Neural cell (in vitro differentiated cells): ENCODE measurements around the gene CDH4. TPM values are rescaled to one million over a fixed set of nuclear protein-coding genes. Genes with fewer than 3 reads are reported as not detected.

ENCODE experiments used
- H2AFZ ChIP-seq: fragments of 200-600, 300-800 bp; sonication (generic), shearing (Covaris generic); 2 replicates; pipeline ENCODE4 v1.6.0; 2014; ENCODE audit warnings: low read depth, mild to moderate bottlenecking, antibody characterized with exemption, low read length, moderate library complexity
- H3F3A ChIP-seq: fragments of 200-600 bp; shearing (Covaris generic); 2 replicates; pipeline ENCODE4 v1.6.1; 2016; ENCODE audit warnings: mild to moderate bottlenecking, moderate library complexity, mixed read lengths, antibody characterized with exemption, low read length; ENCODE audit not compliant: insufficient read depth, poor library complexity, severe bottlenecking
- H3K27ac ChIP-seq: fragments of 200-600, 300-800 bp; sonication (generic), shearing (Covaris generic); 2 replicates; pipeline ENCODE4 v1.5.1; 2014; ENCODE audit warnings: mild to moderate bottlenecking, low read length, moderate library complexity
- H3K27me3 ChIP-seq: fragments of 300-800, 200-600 bp; sonication (generic), shearing (Covaris generic); 2 replicates; pipeline ENCODE4 v1.6.0; 2014; ENCODE audit warnings: mild to moderate bottlenecking, low read depth, low read length, moderate library complexity; ENCODE audit not compliant: insufficient read depth
- H3K36me3 ChIP-seq: fragments of 300-800, 200-600 bp; sonication (generic), shearing (Covaris generic); 2 replicates; pipeline ENCODE4 v1.5.1; 2014; ENCODE audit warnings: mild to moderate bottlenecking, antibody characterized with exemption, low read length, moderate library complexity; ENCODE audit not compliant: insufficient read depth
- H3K4me2 ChIP-seq: fragments of 300-800, 200-600 bp; sonication (generic), shearing (Covaris generic); 2 replicates; pipeline ENCODE4 v1.6.0; 2014; ENCODE audit warnings: mild to moderate bottlenecking, low read length
- H3K4me3 ChIP-seq: fragments of 300-800, 200-600 bp; sonication (generic), shearing (Covaris generic); 2 replicates; pipeline ENCODE4 v1.5.1; 2014; ENCODE audit warnings: mild to moderate bottlenecking, low read length, moderate library complexity
- H3K79me2 ChIP-seq: fragments of 200-600 bp; shearing (Covaris generic); replicated peaks from 2 replicates; pipeline ENCODE4 v1.6.0; 2014; ENCODE audit warnings: mild to moderate bottlenecking, low read length, moderate library complexity; ENCODE audit not compliant: insufficient read depth
- H3K9ac ChIP-seq: fragments of 300-800, 200-600 bp; sonication (generic), shearing (Covaris generic); 2 replicates; pipeline ENCODE4 v1.6.1; 2016; ENCODE audit warnings: mild to moderate bottlenecking, low read length, mixed read lengths
- H3K9me2 ChIP-seq: fragments of 200-600 bp; shearing (Covaris generic); 2 replicates; pipeline ENCODE4 v1.6.1; 2016; ENCODE audit warnings: mild to moderate bottlenecking, low read length, mixed read lengths; ENCODE audit not compliant: insufficient read depth
- H3K9me3 ChIP-seq: fragments of 200-600, 300-800 bp; sonication (generic), shearing (Covaris generic); 2 replicates; pipeline ENCODE4 v1.6.1; 2016; ENCODE audit warnings: mild to moderate bottlenecking, mixed run types, low read length, moderate library complexity, mixed read lengths
- H4K20me1 ChIP-seq: fragments of 200-600 bp; shearing (Covaris generic); 2 replicates; pipeline ENCODE4 v1.6.1; 2016; ENCODE audit warnings: mild to moderate bottlenecking, mixed run types; ENCODE audit not compliant: insufficient read depth
- EP300 ChIP-seq: fragments of 450-650 bp; conservative IDR thresholded peaks from 2 replicates; pipeline ENCODE4 v1.6.1; 2014; ENCODE audit warnings: antibody characterized with exemption, mild to moderate bottlenecking, moderate library complexity; ENCODE audit not compliant: poor library complexity, severe bottlenecking
- EZH2 ChIP-seq: fragments of 200-600, 300-800 bp; shearing (Covaris generic), sonication (generic); IDR thresholded peaks from 2 replicates; pipeline ENCODE4 v1.6.1; 2014; ENCODE audit warnings: antibody characterized with exemption, low read length, borderline replicate concordance, mild to moderate bottlenecking; ENCODE audit not compliant: insufficient read depth, poor library complexity, severe bottlenecking
- MXI1 ChIP-seq: fragments of 450-650 bp; conservative IDR thresholded peaks from 2 replicates; pipeline ENCODE4 v1.6.1; 2014; ENCODE audit warnings: antibody characterized with exemption, mild to moderate bottlenecking; ENCODE audit not compliant: poor library complexity, severe bottlenecking
- POLR2AphosphoS5 ChIP-seq: IDR thresholded peaks from 2 replicates; pipeline ENCODE4 v1.6.1; 2012
- RAD21 ChIP-seq: fragments of 450-650 bp; conservative IDR thresholded peaks from 2 replicates; pipeline ENCODE4 v1.6.1; 2014; ENCODE audit warnings: antibody characterized with exemption, mild to moderate bottlenecking, moderate library complexity
- REST ChIP-seq: IDR thresholded peaks from 2 replicates; pipeline ENCODE4 v1.6.1; 2012; ENCODE audit warnings: borderline replicate concordance
- SMC3 ChIP-seq: fragments of 450-650 bp; conservative IDR thresholded peaks from 2 replicates; pipeline ENCODE4 v1.6.1; 2014; ENCODE audit warnings: antibody characterized with exemption, mild to moderate bottlenecking, moderate library complexity; ENCODE audit not compliant: poor library complexity
- TAF1 ChIP-seq: IDR thresholded peaks from 2 replicates; pipeline ENCODE4 v1.6.1; 2012; ENCODE audit warnings: low read depth
- polyA plus RNA-seq: library from polyadenylated mRNA; depleted of rRNA; stranded (reverse); fragments of >200 nt; gene quantifications from 2 replicates; pipeline ENCODE4 v1.2.3, GENCODE V29; 2014
- TF ChIP-seq, protein P1 (sequence below): fragments of 450-650 bp; IDR thresholded peaks from 2 replicates; pipeline ENCODE4 v1.5.1; 2014; ENCODE audit warnings: antibody characterized with exemption, mild to moderate bottlenecking, moderate library complexity; ENCODE audit not compliant: poor library complexity, severe bottlenecking

CDH4 gene
- polyA plus RNA-seq, 1 donor from 2014 or later = 24.6 TPM

GRCh38 chr20:61636531-61637116, 384.6 kb downstream of the CDH4 start:
- no peak overlapping the region for H3K27ac ChIP-seq
- no peaks in the 10 kb centered on the region for H4K20me1 ChIP-seq
- H3K9ac ChIP-seq = no peak overlapping the region
- no peaks in the 10 kb centered on the region for H3F3A ChIP-seq
- H3K36me3 ChIP-seq = no peaks in the 10 kb centered on the region
- no peaks in the 10 kb centered on the region for H3K79me2 ChIP-seq
- no peak overlapping the region for H3K4me2 ChIP-seq
- no peaks in the 10 kb centered on the region for H3K9me2 ChIP-seq
- H2AFZ ChIP-seq = no peak overlapping the region
- no peak overlapping the region for H3K4me3 ChIP-seq
- H3K27me3 ChIP-seq = no peaks in the 10 kb centered on the region
- TF ChIP-seq EP300 (no peak), MXI1 (no peak), POLR2AphosphoS5 (no peak), TAF1 (no peak), SMC3 (no peak), RAD21 (no peak), EZH2 (no peak), REST (no peak)
- TF ChIP-seq, protein P1, sequence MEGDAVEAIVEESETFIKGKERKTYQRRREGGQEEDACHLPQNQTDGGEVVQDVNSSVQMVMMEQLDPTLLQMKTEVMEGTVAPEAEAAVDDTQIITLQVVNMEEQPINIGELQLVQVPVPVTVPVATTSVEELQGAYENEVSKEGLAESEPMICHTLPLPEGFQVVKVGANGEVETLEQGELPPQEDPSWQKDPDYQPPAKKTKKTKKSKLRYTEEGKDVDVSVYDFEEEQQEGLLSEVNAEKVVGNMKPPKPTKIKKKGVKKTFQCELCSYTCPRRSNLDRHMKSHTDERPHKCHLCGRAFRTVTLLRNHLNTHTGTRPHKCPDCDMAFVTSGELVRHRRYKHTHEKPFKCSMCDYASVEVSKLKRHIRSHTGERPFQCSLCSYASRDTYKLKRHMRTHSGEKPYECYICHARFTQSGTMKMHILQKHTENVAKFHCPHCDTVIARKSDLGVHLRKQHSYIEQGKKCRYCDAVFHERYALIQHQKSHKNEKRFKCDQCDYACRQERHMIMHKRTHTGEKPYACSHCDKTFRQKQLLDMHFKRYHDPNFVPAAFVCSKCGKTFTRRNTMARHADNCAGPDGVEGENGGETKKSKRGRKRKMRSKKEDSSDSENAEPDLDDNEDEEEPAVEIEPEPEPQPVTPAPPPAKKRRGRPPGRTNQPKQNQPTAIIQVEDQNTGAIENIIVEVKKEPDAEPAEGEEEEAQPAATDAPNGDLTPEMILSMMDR = no peak
- no peaks in the 10 kb centered on the region for H3K9me3 ChIP-seq

DNA sequence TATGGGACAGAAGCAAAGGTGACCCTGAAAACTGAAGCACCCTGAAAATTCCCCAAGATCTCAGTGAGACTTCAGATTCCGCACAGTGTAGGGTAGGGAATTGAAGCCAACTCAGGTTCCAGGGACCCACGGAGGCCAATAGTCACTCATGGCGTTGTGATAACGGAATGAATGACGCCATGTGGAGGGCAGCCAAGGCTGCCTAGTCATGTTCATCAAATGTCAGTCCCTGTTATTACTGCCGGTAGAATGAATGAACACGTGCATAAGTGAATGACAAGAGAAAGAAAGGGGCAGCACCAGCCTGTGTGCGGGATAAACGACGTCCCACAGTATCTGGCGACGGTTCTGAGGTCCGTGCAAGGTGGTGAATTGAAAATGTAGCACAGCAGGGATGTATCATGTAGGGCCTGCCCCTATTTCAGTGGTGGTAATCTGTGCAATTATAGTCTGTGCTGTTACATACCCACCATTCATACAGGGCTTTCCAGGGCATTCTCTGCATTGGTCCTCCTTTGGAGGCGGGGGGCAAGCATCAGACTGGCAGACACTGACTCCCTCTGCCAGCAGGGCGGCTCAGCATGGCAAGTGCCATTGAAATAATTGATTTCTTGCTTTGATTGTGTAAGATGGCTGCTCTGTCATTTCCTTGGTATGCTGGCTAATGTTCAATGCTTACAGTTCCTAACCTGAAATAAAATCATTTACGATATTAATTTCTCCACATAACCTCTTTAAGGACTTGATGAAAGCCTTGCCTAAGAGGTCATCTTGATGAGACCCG, 386.9 kb downstream of the CDH4 start:
- H3K4me3 ChIP-seq = no peak overlapping the region
- peak overlapping the region; percentile 21 for H3K27ac ChIP-seq
- H3K9me3 ChIP-seq = no peaks in the 10 kb centered on the region
- H4K20me1 ChIP-seq = no peaks in the 10 kb centered on the region
- no peaks in the 10 kb centered on the region for H3K27me3 ChIP-seq
- no peak overlapping the region for H3K4me2 ChIP-seq
- no peak overlapping the region for H3K9ac ChIP-seq
- H3F3A ChIP-seq = no peaks in the 10 kb centered on the region
- TF ChIP-seq EP300 (no peak), SMC3 (no peak)
- TF ChIP-seq, protein P1 = peak; percentile 33
- H3K9me2 ChIP-seq = no peaks in the 10 kb centered on the region
- no peak overlapping the region for H2AFZ ChIP-seq
- H3K36me3 ChIP-seq = no peaks in the 10 kb centered on the region
- H3K79me2 ChIP-seq = no peaks in the 10 kb centered on the region
